H9 (cell line): ENCODE measurements around the gene BSN. TPM values are rescaled to one million over a fixed set of nuclear protein-coding genes. Genes with fewer than 3 reads are reported as not detected.

Experiments
- DNase-seq: peaks from one replicate; pipeline ENCODE4 v3.0.0-alpha.2; 2017
- H2AFZ ChIP-seq: one replicate; pipeline ENCODE4 v1.6.1; 2013; ENCODE audit warnings: mild to moderate bottlenecking, low read length, control low read depth, moderate library complexity
- H2AK5ac ChIP-seq: 2 replicates; pipeline ENCODE4 v1.6.1; 2013; ENCODE audit warnings: low read length, control low read depth, mixed read lengths; ENCODE audit not compliant: insufficient read length
- H2BK120ac ChIP-seq: one replicate; pipeline ENCODE4 v1.6.1; 2013; ENCODE audit warnings: low read depth, mild to moderate bottlenecking, low read length, control low read depth, inconsistent platforms; ENCODE audit not compliant: poor library complexity, severe bottlenecking
- H2BK12ac ChIP-seq: 2 replicates; pipeline ENCODE4 v1.6.1; 2013; ENCODE audit warnings: low read length, control low read depth, mixed read lengths, low read depth; ENCODE audit not compliant: insufficient read length
- H2BK15ac ChIP-seq: 2 replicates; pipeline ENCODE4 v1.6.1; 2013; ENCODE audit warnings: low read depth, low read length, control low read depth
- H2BK20ac ChIP-seq: one replicate; pipeline ENCODE4 v1.6.1; 2013; ENCODE audit warnings: low read depth, mild to moderate bottlenecking, low read length, control low read depth, inconsistent platforms; ENCODE audit not compliant: poor library complexity, severe bottlenecking
- H2BK5ac ChIP-seq: 2 replicates; pipeline ENCODE4 v1.6.1; 2013; ENCODE audit warnings: low read length, control low read depth, mixed read lengths; ENCODE audit not compliant: insufficient read length
- H3K14ac ChIP-seq: 2 replicates; pipeline ENCODE4 v1.6.1; 2013; ENCODE audit warnings: low read length, control low read depth; ENCODE audit not compliant: insufficient read depth
- H3K18ac ChIP-seq: 2 replicates; pipeline ENCODE4 v1.6.1; 2013; ENCODE audit warnings: low read depth, mild to moderate bottlenecking, mixed read lengths, low read length, control low read depth; ENCODE audit not compliant: insufficient read length
- H3K23ac ChIP-seq: 2 replicates; pipeline ENCODE4 v1.6.1; 2013; ENCODE audit warnings: low read length, control low read depth, mixed read lengths, low read depth; ENCODE audit not compliant: insufficient read length
- H3K23me2 ChIP-seq: 2 replicates; pipeline ENCODE4 v1.6.1; 2013; ENCODE audit warnings: low read depth, mild to moderate bottlenecking, mixed read lengths, low read length, control low read depth; ENCODE audit not compliant: insufficient read length, poor library complexity, severe bottlenecking
- H3K27ac ChIP-seq: 2 replicates; pipeline ENCODE4 v1.5.1; 2013; ENCODE audit warnings: low read length, control low read depth, mixed read lengths, low read depth; ENCODE audit not compliant: insufficient read length
- H3K27me3 ChIP-seq: 2 replicates; pipeline ENCODE4 v1.6.1; 2013; ENCODE audit warnings: low read length, control low read depth, inconsistent platforms; ENCODE audit not compliant: insufficient read depth
- H3K4ac ChIP-seq: 2 replicates; pipeline ENCODE4 v1.6.1; 2013; ENCODE audit warnings: low read depth, mild to moderate bottlenecking, control low read depth, inconsistent platforms, low read length, moderate library complexity
- H3K4me1 ChIP-seq: 2 replicates; pipeline ENCODE4 v1.6.1; 2013; ENCODE audit warnings: low read length, control low read depth, inconsistent platforms; ENCODE audit not compliant: insufficient read depth
- H3K4me2 ChIP-seq: 2 replicates; pipeline ENCODE4 v1.6.1; 2013; ENCODE audit warnings: low read length, control low read depth, mixed read lengths; ENCODE audit not compliant: insufficient read length, insufficient read depth
- H3K56ac ChIP-seq: 2 replicates; pipeline ENCODE4 v1.6.1; 2013; ENCODE audit warnings: low read depth, mild to moderate bottlenecking, mixed read lengths, low read length, control low read depth; ENCODE audit not compliant: insufficient read length
- H3K79me1 ChIP-seq: 2 replicates; pipeline ENCODE4 v1.6.1; 2013; ENCODE audit warnings: low read depth, mild to moderate bottlenecking, moderate library complexity, low read length, control low read depth, inconsistent platforms; ENCODE audit not compliant: insufficient read depth, poor library complexity, severe bottlenecking
- H3K79me2 ChIP-seq: 2 replicates; pipeline ENCODE4 v1.6.1; 2013; ENCODE audit warnings: low read length, control low read depth, inconsistent platforms; ENCODE audit not compliant: insufficient read depth
- H3K9ac ChIP-seq: 2 replicates; pipeline ENCODE4 v1.6.1; 2013; ENCODE audit warnings: low read length, control low read depth, mixed read lengths; ENCODE audit not compliant: insufficient read length; ENCODE audit errors: extremely low read depth
- H3K9me3 ChIP-seq: one replicate; pipeline ENCODE4 v1.6.1; 2013; ENCODE audit warnings: low read depth, low read length, inconsistent platforms; ENCODE audit not compliant: control insufficient read depth
- H3T11ph ChIP-seq: one replicate; pipeline ENCODE4 v1.6.1; 2013; ENCODE audit warnings: mild to moderate bottlenecking, low read length, control low read depth, inconsistent platforms
- H4K20me1 ChIP-seq: one replicate; pipeline ENCODE4 v1.6.1; 2013; ENCODE audit not compliant: control insufficient read depth, insufficient read length, insufficient read depth
- H4K5ac ChIP-seq: 2 replicates; pipeline ENCODE4 v1.6.1; 2013; ENCODE audit warnings: low read depth, mild to moderate bottlenecking, mixed read lengths, low read length, control low read depth; ENCODE audit not compliant: insufficient read length
- H4K8ac ChIP-seq: replicated peaks from 2 replicates; pipeline ENCODE4 v1.6.1; 2013; ENCODE audit warnings: low read length, control low read depth, mixed read lengths, low read depth; ENCODE audit not compliant: insufficient read length
- H4K91ac ChIP-seq: 2 replicates; pipeline ENCODE4 v1.6.1; 2013; ENCODE audit warnings: low read depth, mild to moderate bottlenecking, moderate library complexity, mixed read lengths, low read length, control low read depth; ENCODE audit not compliant: insufficient read length
- H3K27ac Mint-ChIP-seq, 3 experiments: 2 replicates in 2 of 3; 3 replicates in 1 of 3; pipeline ENCODE4 v1.8.0; 2020 to 2021; ENCODE audit warnings: mixed read lengths in 3 of 3, mild to moderate bottlenecking in 1 of 3, moderate library complexity in 1 of 3
- H3K27me3 Mint-ChIP-seq: 2 replicates; pipeline ENCODE4 v1.8.0; 2021; ENCODE audit warnings: low read depth, mild to moderate bottlenecking, moderate library complexity, mixed read lengths
- H3K36me3 Mint-ChIP-seq, 3 experiments: 2 replicates in 2 of 3; 3 replicates in 1 of 3; pipeline ENCODE4 v1.8.0; 2020 to 2021; ENCODE audit warnings: low read depth in 3 of 3, mixed read lengths in 3 of 3; ENCODE audit not compliant: insufficient read depth in 1 of 3
- H3K4me1 Mint-ChIP-seq, 2 experiments: 2 replicates each; pipeline ENCODE4 v1.8.0; 2020; ENCODE audit warnings: mixed read lengths in 2 of 2
- H3K4me3 Mint-ChIP-seq, 2 experiments: 2 replicates in 1 of 2; 3 replicates in 1 of 2; pipeline ENCODE4 v1.8.0; 2020 to 2021; ENCODE audit warnings: mild to moderate bottlenecking in 2 of 2, mixed read lengths in 2 of 2, moderate library complexity in 1 of 2
- H3K9me3 Mint-ChIP-seq, 2 experiments: 2 replicates in 1 of 2; 3 replicates in 1 of 2; pipeline ENCODE4 v1.8.0; 2020; ENCODE audit warnings: mild to moderate bottlenecking in 2 of 2, mixed read lengths in 2 of 2, moderate library complexity in 1 of 2
- CTCF ChIP-seq: fragments of 200-600 bp; sonication (generic); conservative IDR thresholded peaks from 3 replicates; pipeline ENCODE4 v1.8.0; 2021; ENCODE audit warnings: antibody characterized with exemption, mild to moderate bottlenecking
- WGBS: extraction: QIAGEN DNeasy Blood & Tissue Kit; methylation state at CpG from one replicate; pipeline ENCODE4 v1.1.7; 2013; ENCODE audit warnings: missing lambda C conversion rate, low lambda C conversion rate, mixed read lengths; ENCODE audit not compliant: insufficient read length; ENCODE audit errors: extremely low coverage; 5-methylcytosine and 5-hydroxymethylcytosine counted together
- total RNA-seq: library from RNA; stranded (reverse); gene quantifications from 2 replicates; pipeline ENCODE4 v1.2.1, GENCODE V29; 2021

The BSN gene
- total RNA-seq, 1 experiment from 2014 or later: 2.4 TPM

DNA sequence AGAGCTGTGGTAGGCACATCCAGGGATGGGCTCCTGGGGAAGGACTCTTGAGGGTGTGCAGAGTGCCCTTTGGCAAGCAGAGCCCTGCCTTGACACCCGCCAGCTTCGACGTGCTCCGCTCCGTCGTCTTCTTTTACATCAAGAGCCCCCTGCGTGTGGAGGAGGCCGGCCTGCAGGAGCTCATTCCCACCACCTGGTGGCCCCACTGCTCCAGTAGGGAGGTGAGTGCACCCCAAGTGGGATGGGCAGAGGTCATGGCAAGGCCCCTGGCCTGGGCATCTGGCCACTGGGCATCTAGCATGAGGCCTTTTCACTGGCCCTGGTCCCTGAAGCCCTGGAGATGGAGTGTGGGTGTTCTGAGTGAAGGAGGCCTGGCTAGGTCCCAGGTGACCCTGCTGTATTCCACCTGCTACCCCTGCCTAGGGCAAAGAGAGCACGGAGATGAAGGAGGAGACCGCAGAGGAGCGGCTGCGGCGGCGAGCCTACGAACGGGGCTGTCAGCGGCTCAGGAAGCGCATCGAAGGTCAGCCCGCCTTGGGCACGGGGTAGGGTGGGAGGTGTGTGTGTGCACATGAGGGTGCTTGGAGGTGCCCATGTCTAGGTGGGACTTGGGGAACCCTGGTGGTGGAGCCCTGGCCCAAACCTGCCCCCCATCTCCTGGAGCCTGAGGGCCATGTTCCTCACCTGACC lies 147.3 kb downstream of the BSN start:
- Mint-ChIP-seq H3K27me3 (no peaks in the 10 kb centered on the region), H3K4me3 (no peak overlapping the region), H3K36me3 (peaks cover 6 to 13% (median 9%) of the 10 kb centered on the region in 3 experiments; a peak in 6 of 7 replicates), H3K27ac (no peak overlapping the region), H3K9me3 (no peaks in the 10 kb centered on the region), H3K4me1 (peaks cover 11 to 21% of the 10 kb centered on the region in 2 experiments)
- H3K9ac ChIP-seq: no peak overlapping the region
- no peak overlapping the region for H3K4ac ChIP-seq
- no peaks in the 10 kb centered on the region for H3K4me1 ChIP-seq
- no peak overlapping the region for H2BK20ac ChIP-seq
- no peaks in the 10 kb centered on the region for H4K20me1 ChIP-seq
- H3K14ac ChIP-seq: no peak overlapping the region
- no peak overlapping the region for H2AFZ ChIP-seq
- no peak overlapping the region for H2BK5ac ChIP-seq
- H3K4me2 ChIP-seq: no peak overlapping the region
- no peak overlapping the region for H2BK12ac ChIP-seq
- no peak overlapping the region for H4K8ac ChIP-seq
- no peak overlapping the region for H3K23ac ChIP-seq
- no peak overlapping the region for H3T11ph ChIP-seq
- peak; percentile 74 for DNase-seq
- H3K56ac ChIP-seq: no peak overlapping the region
- no peak overlapping the region for H4K91ac ChIP-seq
- H3K79me2 ChIP-seq: no peaks in the 10 kb centered on the region
- no peak overlapping the region for H3K18ac ChIP-seq
- H3K27me3 ChIP-seq: no peaks in the 10 kb centered on the region
- no peaks in the 10 kb centered on the region for H3K23me2 ChIP-seq
- WGBS: no CpG with 5 or more reads among the region's 21 CpGs
- H3K27ac ChIP-seq: no peak overlapping the region
- no peak overlapping the region for H4K5ac ChIP-seq
- peak; percentile 75 for TF ChIP-seq CTCF
- no peak overlapping the region for H2AK5ac ChIP-seq
- no peak overlapping the region for H2BK15ac ChIP-seq
- no peak overlapping the region for H2BK120ac ChIP-seq
- no peaks in the 10 kb centered on the region for H3K79me1 ChIP-seq
- no peaks in the 10 kb centered on the region for H3K9me3 ChIP-seq
